SK-N-SH (cell line): ENCODE results near the gene SPOCK1. TPM values are rescaled to one million over a fixed set of nuclear protein-coding genes. Genes with fewer than 3 reads are reported as not detected.

ENCODE experiments used
- CTCF ChIA-PET: fragments of 300-600, 350-600 bp; formaldehyde crosslinking; extraction: SDS; loops from one replicate; lab custom pipeline; 2021; lab: Yijun Ruan, JAX
- POLR2A ChIA-PET: fragments of 350-600 bp; sonication (Branson Sonifier 250); formaldehyde crosslinking; extraction: SDS; loops from one replicate; lab custom pipeline; 2020; ENCODE audit warnings: antibody characterized with exemption, inconsistent platforms; lab: Yijun Ruan, JAX
- DNase-seq: peaks from one replicate; pipeline ENCODE4 v3.0.0; 2012
- H2AFZ ChIP-seq: fragments of 200-600 bp; sonication (generic); 2 replicates; pipeline ENCODE4 v1.8.1; 2016; ENCODE audit warnings: antibody characterized with exemption, mild to moderate bottlenecking, low read depth
- H3F3A ChIP-seq: fragments of 200-600 bp; sonication (generic); replicated peaks from 2 replicates; pipeline ENCODE3; 2016; ENCODE audit warnings: antibody characterized with exemption, mild to moderate bottlenecking; ENCODE audit not compliant: insufficient read depth
- H3K27ac ChIP-seq, 2 experiments: fragments of 200-500 bp in 1 of 2; fragments of 200-600 bp in 1 of 2; sonication (Bioruptor generic) in 1 of 2; sonication (generic), shearing (Covaris generic) in 1 of 2; 2 replicates each; pipeline versions ENCODE4 v1.5.1 to v1.6.1; 2014 to 2016; ENCODE audit warnings: low read depth in 2 of 2, inconsistent platforms in 1 of 2, low read length in 1 of 2, mild to moderate bottlenecking in 1 of 2, mixed read lengths in 1 of 2
- H3K27me3 ChIP-seq: fragments of 200-600 bp; sonication (generic), shearing (Covaris generic); 2 replicates; pipeline ENCODE4 v1.6.1; 2016; ENCODE audit warnings: mixed run types; ENCODE audit not compliant: insufficient read depth
- H3K36me3 ChIP-seq, 2 experiments: fragments of 200-500 bp in 1 of 2; fragments of 200-600 bp in 1 of 2; sonication (Bioruptor generic) in 1 of 2; sonication (generic) in 1 of 2; replicated peaks in 1 of 2; 2 replicates each; pipeline versions ENCODE3 to v1.5.1; 2014 to 2016; ENCODE audit warnings: low read length in 1 of 2, mild to moderate bottlenecking in 1 of 2; ENCODE audit not compliant: insufficient read depth in 2 of 2, control insufficient read depth in 1 of 2
- H3K4me1 ChIP-seq, 2 experiments: fragments of 200-500 bp in 1 of 2; fragments of 200-600 bp in 1 of 2; sonication (Bioruptor generic) in 1 of 2; sonication (generic), shearing (Covaris generic) in 1 of 2; 2 replicates each; pipeline versions ENCODE4 v1.5.1 to v1.6.1; 2014 to 2016; ENCODE audit warnings: low read depth in 1 of 2, low read length in 1 of 2, mixed run types in 1 of 2; ENCODE audit not compliant: insufficient read depth in 2 of 2, control insufficient read depth in 1 of 2
- H3K4me2 ChIP-seq: fragments of 200-600 bp; sonication (generic), shearing (Covaris generic); 2 replicates; pipeline ENCODE4 v1.6.1; 2017; ENCODE audit warnings: mixed run types
- H3K4me3 ChIP-seq, 2 experiments: fragments of 200-500 bp in 1 of 2; fragments of 200-600 bp in 1 of 2; sonication (Bioruptor generic) in 1 of 2; sonication (generic), shearing (Covaris generic) in 1 of 2; 2 replicates each; pipeline versions ENCODE4 v1.5.1 to v1.8.1; 2014 to 2016; ENCODE audit warnings: low read depth in 2 of 2, inconsistent platforms in 1 of 2, low read length in 1 of 2, mild to moderate bottlenecking in 1 of 2, mixed read lengths in 1 of 2, moderate library complexity in 1 of 2
- H3K79me2 ChIP-seq: fragments of 200-600 bp; sonication (generic); 2 replicates; pipeline ENCODE4 v1.8.1; 2017; ENCODE audit warnings: mild to moderate bottlenecking; ENCODE audit not compliant: insufficient read depth
- H3K9ac ChIP-seq: fragments of 200-600 bp; sonication (generic); 2 replicates; pipeline ENCODE4 v1.6.1; 2017; ENCODE audit warnings: mixed run types
- H3K9me2 ChIP-seq: fragments of 200-600 bp; sonication (generic); 2 replicates; pipeline ENCODE4 v1.6.1; 2017; ENCODE audit warnings: mixed run types
- H3K9me3 ChIP-seq: fragments of 200-600 bp; sonication (generic); 2 replicates; pipeline ENCODE4 v1.6.1; 2017; ENCODE audit warnings: mixed run types, mild to moderate bottlenecking, moderate library complexity
- H4K20me1 ChIP-seq: fragments of 200-600 bp; sonication (generic); 2 replicates; pipeline ENCODE4 v1.6.1; 2017; ENCODE audit warnings: mild to moderate bottlenecking, mixed run types; ENCODE audit not compliant: insufficient read depth
- CHD2 ChIP-seq: fragments of 150-350 bp; IDR thresholded peaks from 2 replicates; pipeline ENCODE4 v1.6.1; 2018; ENCODE audit warnings: low read length; ENCODE audit not compliant: partially characterized antibody
- ELF1 ChIP-seq: IDR thresholded peaks from 2 replicates; pipeline ENCODE4 v1.4.0; 2012
- EZH2phosphoT487 ChIP-seq: fragments of 200-600 bp; sonication (generic); IDR thresholded peaks from 2 replicates; pipeline ENCODE4 v1.6.1; 2017; ENCODE audit warnings: low read depth, mixed run types, mild to moderate bottlenecking, antibody characterized with exemption, moderate library complexity, borderline replicate concordance
- FOXJ3 ChIP-seq: sonication (generic); formaldehyde crosslinking; IDR thresholded peaks from 2 replicates; pipeline ENCODE4 v1.5.1; 2020; ENCODE audit warnings: mild to moderate bottlenecking, missing genetic modification reagents
- GATA2 ChIP-seq: sonication (generic); formaldehyde crosslinking; IDR thresholded peaks from 2 replicates; pipeline ENCODE4 v1.5.0; 2020; ENCODE audit warnings: mild to moderate bottlenecking, missing genetic modification reagents
- IRF3 ChIP-seq: fragments of 150-350 bp; IDR thresholded peaks from 2 replicates; pipeline ENCODE4 v1.6.1; 2016; ENCODE audit warnings: mild to moderate bottlenecking, low read depth, low read length
- JUND ChIP-seq: IDR thresholded peaks from 2 replicates; pipeline ENCODE4 v1.4.0; 2012
- POLR2AphosphoS5 ChIP-seq: IDR thresholded peaks from 2 replicates; pipeline ENCODE4 v1.6.1; 2012; ENCODE audit warnings: low read depth, low read length
- RAD21 ChIP-seq: IDR thresholded peaks from 2 replicates; pipeline ENCODE4 v1.6.1; 2012; ENCODE audit warnings: mild to moderate bottlenecking, low read length
- SIN3A ChIP-seq: IDR thresholded peaks from 2 replicates; pipeline ENCODE4 v1.6.1; 2012; ENCODE audit warnings: low read depth, mild to moderate bottlenecking, low read length, moderate library complexity, borderline replicate concordance
- SMC3 ChIP-seq: IDR thresholded peaks from 2 replicates; pipeline ENCODE4 v1.6.1; 2012; ENCODE audit warnings: low read depth, low read length, improper control_type of control experiment
- YY1 ChIP-seq: IDR thresholded peaks from 2 replicates; pipeline ENCODE4 v1.4.0; 2012; ENCODE audit warnings: low read depth, mild to moderate bottlenecking
- ZBTB33 ChIP-seq: IDR thresholded peaks from 2 replicates; pipeline ENCODE4 v1.4.0; 2012; ENCODE audit warnings: low read depth, borderline replicate concordance
- WGBS: methylation state at CpG from one replicate; pipeline ENCODE4 v1.1.6; 2017; ENCODE audit warnings: low lambda C conversion rate; 5-methylcytosine and 5-hydroxymethylcytosine counted together
- polyA plus RNA-seq, 3 experiments: library from polyadenylated mRNA; depleted of rRNA; stranded (reverse); fragments of >200 nt; gene quantifications; 2 replicates each; pipeline ENCODE4 v1.2.3, GENCODE V29; 2012

The SPOCK1 gene
- polyA plus RNA-seq, 1 of the 3 experiments (the other 2 are of a cell fraction): 11.3 TPM

- Histone ChIP-seq H3K9ac (no peak overlapping the region), H3K9me2 (no peaks in the 10 kb centered on the region), H3K36me3 (no peaks in the 10 kb centered on the region), H3K4me3 (no peak overlapping the region), H3K79me2 (no peaks in the 10 kb centered on the region), H3K9me3 (no peaks in the 10 kb centered on the region), H3K27me3 (no peaks in the 10 kb centered on the region; the same call in 1 of the 2 replicates), H3F3A (no peaks in the 10 kb centered on the region), H3K4me2 (no peak overlapping the region), H3K27ac (no peak overlapping the region), H2AFZ (no peak overlapping the region), H4K20me1 (no peaks in the 10 kb centered on the region), H3K4me1 (no peaks in the 10 kb centered on the region)
- TF ChIP-seq SMC3 (no peak), GATA2 (CRISPR knock-in tag) (no peak), ELF1 (no peak), IRF3 (no peak), YY1 (no peak), JUND (no peak), ZBTB33 (no peak), FOXJ3 (CRISPR knock-in tag) (no peak)
- 15% methylated on average over 5 of the region's 5 CpGs for WGBS
- ChIA-PET CTCF (interaction anchor here (0.7 kb wide), 1 partner anchor 35 kb away, joined by 4 read pairs; the partner anchor contains the start of gene SPOCK1), POLR2A (no interaction called here)
- no peak for DNase-seq
These were observed 34.8 kb upstream of the SPOCK1 start for GRCh38 chr5:137533963-137534362.

GRCh38 chr5:137531266-137531665, 32.1 kb upstream of the SPOCK1 start:
- no peak overlapping the region for H3K4me3 ChIP-seq
- DNase-seq: no peak
- H3K9me3 ChIP-seq: no peaks in the 10 kb centered on the region
- H2AFZ ChIP-seq: no peak overlapping the region
- H3K4me2 ChIP-seq: no peak overlapping the region
- no peaks in the 10 kb centered on the region for H3F3A ChIP-seq
- no peaks in the 10 kb centered on the region for H4K20me1 ChIP-seq
- no peak overlapping the region for H3K9ac ChIP-seq
- no peaks in the 10 kb centered on the region for H3K9me2 ChIP-seq
- H3K27me3 ChIP-seq: no peaks in the 10 kb centered on the region; the same call in 1 of the 2 replicates
- POLR2A ChIA-PET: no interaction called here
- TF ChIP-seq POLR2AphosphoS5: no peak
- TF ChIP-seq SIN3A: no peak
- no peak for TF ChIP-seq SMC3
- TF ChIP-seq RAD21: no peak
- TF ChIP-seq ZBTB33: no peak
- TF ChIP-seq EZH2phosphoT487: no peak
- no peak for TF ChIP-seq CHD2
- CTCF ChIA-PET: no interaction called here
- H3K79me2 ChIP-seq: no peaks in the 10 kb centered on the region
- no peaks in the 10 kb centered on the region for H3K4me1 ChIP-seq
- H3K36me3 ChIP-seq: no peaks in the 10 kb centered on the region
- no peak overlapping the region for H3K27ac ChIP-seq
